NCI-H1417 (cell line): Measurements from ENCODE around the gene WIZ.

Experiments
- DNase-seq, 3 experiments: peaks; one replicate each; lab custom pipeline; 2025; lab: John Stamatoyannopoulos, UW

Gene WIZ

GRCh38 chr19:15374796-15375440 lies 74.8 kb downstream of the WIZ start:
- DNase-seq: no peak

- DNase-seq: no peak
Observed at GRCh38 chr19:15374105-15374651, 75.6 kb downstream of the WIZ start.

DNA sequence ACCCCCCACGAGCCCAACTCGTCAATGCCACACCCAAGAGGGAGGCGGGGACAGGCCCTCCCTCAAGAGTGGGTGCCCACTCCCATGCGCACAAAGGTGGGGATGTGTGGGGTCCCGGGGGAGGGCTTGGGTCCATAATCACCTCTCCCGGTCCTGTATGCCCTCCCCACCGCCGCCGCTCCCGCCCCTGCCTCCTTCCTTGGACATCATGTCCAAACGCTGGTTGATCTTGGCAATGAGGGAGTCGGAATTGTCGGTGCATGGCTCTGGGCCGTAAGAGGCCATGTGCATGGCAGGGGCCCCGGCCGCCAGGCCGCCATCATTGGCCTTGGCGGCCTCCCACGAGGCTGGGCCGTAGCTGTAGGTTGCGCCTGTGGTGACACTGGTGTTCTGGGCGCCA lies 76.1 kb downstream of the WIZ start:
- no peak for DNase-seq

- DNase-seq: no peak
Observed at GRCh38 chr19:15372891-15373301, 76.9 kb downstream of the WIZ start.

- no peak for DNase-seq
Observed at GRCh38 chr19:15372470-15372869, 77.3 kb downstream of the WIZ start.

DNA sequence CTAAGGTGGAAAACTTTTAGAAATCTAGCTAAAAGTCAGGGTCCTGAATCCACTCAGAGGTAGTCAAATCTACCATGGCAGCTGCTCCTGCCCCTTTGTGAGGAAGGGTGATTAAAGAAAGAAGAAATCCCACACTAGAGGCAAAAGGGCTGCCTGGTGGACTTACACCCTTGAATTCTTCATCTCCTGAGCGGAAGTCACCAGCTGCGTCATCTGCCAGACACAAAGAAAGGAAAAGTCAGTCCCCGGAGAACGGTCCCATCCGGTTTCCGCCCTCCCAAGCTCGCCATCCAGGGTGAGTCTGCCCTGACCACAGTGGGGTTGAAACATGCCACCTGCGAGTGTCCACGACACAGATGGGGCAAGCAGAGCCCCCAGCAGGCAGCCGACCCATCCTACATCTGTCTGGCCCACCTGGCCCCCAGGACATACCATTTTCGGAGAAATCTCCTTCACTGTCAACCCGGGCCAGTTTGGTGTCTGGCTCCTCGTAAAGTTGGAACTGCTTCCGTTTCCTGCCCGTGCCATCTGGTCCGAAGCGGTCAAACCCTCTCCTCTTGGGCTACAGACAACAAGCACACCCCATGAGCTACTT lies 77.9 kb downstream of the WIZ start:
- no peak for DNase-seq

DNA sequence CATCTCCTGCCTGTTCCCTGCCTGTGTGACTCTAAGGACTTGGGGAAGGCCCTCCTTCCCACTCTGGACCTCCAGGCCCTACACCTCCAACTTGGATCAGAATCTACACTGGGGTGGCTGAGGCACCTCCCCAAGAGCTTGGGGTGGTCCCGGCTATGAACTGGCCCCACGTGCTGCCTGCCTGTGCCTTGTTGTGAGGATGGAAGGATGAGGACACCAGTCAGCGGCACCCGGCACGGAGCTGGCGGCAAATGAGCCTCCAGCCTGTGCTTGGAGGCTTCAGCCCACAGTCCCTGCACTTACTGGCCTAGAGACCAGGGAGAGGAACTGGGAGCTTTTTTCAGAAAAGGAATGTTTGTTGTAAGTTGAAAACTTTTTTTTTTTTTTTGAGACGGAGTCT lies 78.6 kb downstream of the WIZ start:
- no peak for DNase-seq
